ENCODE measurements around the gene ACOX3. TPM values are rescaled to one million over a fixed set of nuclear protein-coding genes. Genes with fewer than 3 reads are reported as not detected.

ACOX3 gene
- total and polyA plus RNA-seq, 9 of the 15 experiments (the other 6 are each of a cell fraction or from before 2014, with no cell fraction given): 0.68 to 7.3 (median 3.7) TPM

DNA sequence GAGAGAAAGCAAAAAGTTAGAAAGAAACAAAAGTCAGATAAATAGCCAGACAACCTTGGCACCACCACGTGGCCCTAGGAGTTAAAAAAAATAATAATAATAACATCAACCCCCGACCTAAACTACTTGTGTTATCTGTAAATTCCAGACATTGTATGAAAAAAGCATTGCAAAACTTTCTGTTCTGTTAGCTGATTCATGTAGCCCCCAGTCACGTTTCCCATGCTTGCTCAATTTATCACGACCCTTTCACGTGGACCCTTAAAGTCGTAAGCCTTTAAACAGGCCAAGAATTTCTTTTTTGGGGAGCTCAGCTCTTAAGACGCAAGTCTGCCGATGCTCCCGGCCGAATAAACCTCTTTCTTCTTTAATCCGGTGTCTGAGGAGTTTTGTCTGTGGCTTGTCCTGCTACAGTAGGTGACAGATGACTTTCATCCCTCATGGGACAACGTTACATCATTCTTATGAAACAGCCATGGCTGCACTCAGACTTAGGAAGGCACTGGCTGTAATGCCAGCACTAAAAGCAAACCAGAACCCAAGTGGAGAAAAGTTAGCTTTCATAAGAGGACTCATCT is 520 bp downstream of the ACOX3 start (continued):
- TF ChIP-seq YY1 (IDR thresholded peaks at IDR 0.05; ENCODE audit: borderline replicate concordance in 1 of 3, control insufficient read depth in 1 of 3, extremely low read depth in 1 of 3, insufficient read depth in 3 of 3, insufficient read length in 1 of 3, insufficient replicate concordance in 2 of 3, low read depth in 1 of 3, low read length in 2 of 3) (no peak), TRIM28 (IDR thresholded peaks at IDR 0.05) (peak; percentile 85), CBX1 (IDR thresholded peaks at IDR 0.05; ENCODE audit: low read depth) (0 out of 2 replicates have a peak, but pooled peaks have one; percentile 47), ZKSCAN1 (IDR thresholded peaks at IDR 0.05; ENCODE audit: low read depth, low read length) (no peak), RBM25 (IDR thresholded peaks at IDR 0.05; ENCODE audit: low read depth, low read length, severe bottlenecking) (no peak)

- ChIA-PET CTCF (ENCODE audit: low intra/inter-chr PET ratio) (no interaction called here), POLR2A (interaction anchor here (1.2 to 2.6 kb wide), 2 partner anchors 11 to 174 kb away, joined by 3 to 11 read pairs (median 7); no protein-coding TSS in a partner anchor)
- Histone ChIP-seq H3K4me1 (replicated peaks in 1 of 2; ENCODE audit: control insufficient read depth in 2 of 2, insufficient read depth in 2 of 2, low read length in 2 of 2) (peaks cover 8 to 17% of the 10 kb centered on the region in 2 experiments; a peak in 4 of 5 replicates), H3K9me3 (replicated peaks; ENCODE audit: control insufficient read depth, insufficient read depth, low read depth, low read length) (no peaks in the 10 kb centered on the region), H3K79me2 (ENCODE audit: control insufficient read depth, insufficient read depth, low read length) (peaks cover 79% of the 10 kb centered on the region), H3K9me1 (ENCODE audit: control insufficient read depth, insufficient read depth, low read length) (no peaks in the 10 kb centered on the region), H4K20me1 (replicated peaks; ENCODE audit: control insufficient read depth, insufficient read depth, low read length) (peaks cover 11% of the 10 kb centered on the region), H2AFZ (ENCODE audit: low read depth, low read length) (no peak overlapping the region), H3K4me3 (peak overlapping the region; percentile 97), H3K27ac (ENCODE audit: extremely low read depth, low read depth, low read length) (peak overlapping the region; percentile 99), H3K9ac (ENCODE audit: insufficient read depth in 1 of 2, low read depth in 2 of 2, low read length in 2 of 2) (peak overlapping the region in 1 of 2 experiments; percentile 97; a peak in 2 of 4 replicates), H3K27me3 (ENCODE audit: control insufficient read depth in 2 of 2, insufficient read depth in 2 of 2, low read length in 2 of 2) (no peaks in the 10 kb centered on the region), H3K4me2 (ENCODE audit: insufficient read depth, low read length) (peak overlapping the region; percentile 98), H3K36me3 (ENCODE audit: control insufficient read depth, insufficient read depth, low read length) (peaks cover 13% of the 10 kb centered on the region; the same call in 2 of the 3 replicates)
- WGBS (ENCODE audit: insufficient coverage, low coverage, missing lambda C conversion rate): 42% methylated on average over 3 of the region's 3 CpGs
- FAIRE-seq (no peak), DNase-seq (ENCODE audit: extremely low read depth in 1 of 4, low spot score in 3 of 4) (no peak), ATAC-seq (no peak)
- no TSS peak for BruUV-seq (replicated peaks)
- intact Hi-C loops (cut with micrococcal nuclease) (no loop called here), in situ Hi-C loops (cut with MboI) (no loop called here)
- TF ChIP-seq ZNF24 (IDR thresholded peaks at IDR 0.05): no peak
- no peak for TF ChIP-seq ZNF696 (CRISPR knock-in tag; conservative IDR thresholded peaks at IDR 0.05)
- TF ChIP-seq NFATC3 (IDR thresholded peaks at IDR 0.05): no peak
- no peak for TF ChIP-seq FUS (optimal IDR thresholded peaks at IDR 0.05; ENCODE audit: low read depth, low read length)
- TF ChIP-seq BCOR (IDR thresholded peaks at IDR 0.05): no peak
- TF ChIP-seq, protein P1, sequence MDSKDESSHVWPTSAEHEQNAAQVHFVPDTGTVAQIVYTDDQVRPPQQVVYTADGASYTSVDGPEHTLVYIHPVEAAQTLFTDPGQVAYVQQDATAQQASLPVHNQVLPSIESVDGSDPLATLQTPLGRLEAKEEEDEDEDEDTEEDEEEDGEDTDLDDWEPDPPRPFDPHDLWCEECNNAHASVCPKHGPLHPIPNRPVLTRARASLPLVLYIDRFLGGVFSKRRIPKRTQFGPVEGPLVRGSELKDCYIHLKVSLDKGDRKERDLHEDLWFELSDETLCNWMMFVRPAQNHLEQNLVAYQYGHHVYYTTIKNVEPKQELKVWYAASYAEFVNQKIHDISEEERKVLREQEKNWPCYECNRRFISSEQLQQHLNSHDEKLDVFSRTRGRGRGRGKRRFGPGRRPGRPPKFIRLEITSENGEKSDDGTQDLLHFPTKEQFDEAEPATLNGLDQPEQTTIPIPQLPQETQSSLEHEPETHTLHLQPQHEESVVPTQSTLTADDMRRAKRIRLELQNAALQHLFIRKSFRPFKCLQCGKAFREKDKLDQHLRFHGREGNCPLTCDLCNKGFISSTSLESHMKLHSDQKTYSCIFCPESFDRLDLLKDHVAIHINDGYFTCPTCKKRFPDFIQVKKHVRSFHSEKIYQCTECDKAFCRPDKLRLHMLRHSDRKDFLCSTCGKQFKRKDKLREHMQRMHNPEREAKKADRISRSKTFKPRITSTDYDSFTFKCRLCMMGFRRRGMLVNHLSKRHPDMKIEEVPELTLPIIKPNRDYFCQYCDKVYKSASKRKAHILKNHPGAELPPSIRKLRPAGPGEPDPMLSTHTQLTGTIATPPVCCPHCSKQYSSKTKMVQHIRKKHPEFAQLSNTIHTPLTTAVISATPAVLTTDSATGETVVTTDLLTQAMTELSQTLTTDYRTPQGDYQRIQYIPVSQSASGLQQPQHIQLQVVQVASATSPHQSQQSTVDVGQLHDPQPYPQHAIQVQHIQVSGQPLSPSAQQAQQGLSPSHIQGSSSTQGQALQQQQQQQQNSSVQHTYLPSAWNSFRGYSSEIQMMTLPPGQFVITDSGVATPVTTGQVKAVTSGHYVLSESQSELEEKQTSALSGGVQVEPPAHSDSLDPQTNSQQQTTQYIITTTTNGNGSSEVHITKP (IDR thresholded peaks at IDR 0.05; ENCODE audit: partially characterized antibody): no peak
- no peak for TF ChIP-seq RAD21 (CRISPR knock-in tag; conservative IDR thresholded peaks at IDR 0.05 in 1 of 2, IDR thresholded peaks at IDR 0.05 in 1 of 2)
These were observed 1.4 kb downstream of the ACOX3 start for GRCh38 chr4:8439168-8439567.

Data from K562 (cell line).